DMS153 treated with DMSO at 0.1 percent for 48 hours (cell line): ENCODE results near the gene SLC7A6OS.

ENCODE experiments used
- DNase-seq: peaks from one replicate; lab custom pipeline; 2025; ENCODE audit not compliant: unreplicated experiment; lab: John Stamatoyannopoulos, UW

The SLC7A6OS gene

GRCh38 chr16:68310774-68311511, at the start of gene SLC7A6OS, which contains the start of gene PRMT7:
SLC7A6OS (minus strand) TSS chr16:68310946; CDS start chr16:68310926, 20 bp downstream.
PRMT7 (plus strand) TSS chr16:68311019; CDS start chr16:68315980, 4,961 bp downstream.
- DNase-seq = peak; percentile 85

- DNase-seq = no peak
These were observed 48.8 kb upstream of the SLC7A6OS start for GRCh38 chr16:68359398-68360191.

DNA sequence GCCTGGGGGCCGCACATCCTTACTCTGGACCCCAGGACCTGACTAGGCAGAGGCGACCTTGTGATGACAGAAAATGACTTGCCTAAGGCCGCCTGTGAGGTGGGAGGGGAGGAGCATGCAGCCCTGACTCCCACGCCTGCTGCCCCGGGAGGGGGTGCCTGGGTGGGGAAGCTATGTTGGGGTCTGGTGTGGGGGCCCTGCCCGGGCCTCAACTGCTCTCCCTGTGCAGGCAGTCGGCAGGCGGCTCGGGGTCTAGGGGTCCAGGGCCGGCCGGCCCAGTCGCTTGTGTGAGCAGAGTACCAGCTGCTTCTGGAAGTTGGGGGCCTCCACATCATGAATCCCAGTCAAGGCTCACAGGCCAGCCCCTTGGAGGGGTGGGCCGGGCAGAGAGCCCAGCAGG, 48.2 kb upstream of the SLC7A6OS start:
- DNase-seq = no peak

DNA sequence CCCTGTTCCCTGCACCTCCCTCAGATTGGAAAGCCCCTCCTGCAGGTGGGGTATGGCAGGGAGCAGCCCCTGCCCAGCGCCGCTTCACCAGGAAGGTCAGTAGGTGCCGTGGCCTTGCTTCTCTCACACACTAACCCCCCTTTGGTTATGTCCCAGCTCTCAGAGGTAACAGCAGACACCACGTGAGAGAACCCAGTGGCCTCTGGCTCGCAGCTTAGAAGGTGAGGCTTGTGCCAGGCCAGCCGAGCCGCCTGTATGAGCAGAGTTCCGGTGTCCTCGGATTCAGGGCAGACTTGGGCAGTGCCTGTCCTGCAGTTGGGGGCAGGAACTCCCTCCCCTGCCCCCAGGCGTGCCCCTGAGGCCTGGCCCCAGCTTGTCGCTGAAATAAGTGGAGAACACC, 47.2 kb upstream of the SLC7A6OS start:
- DNase-seq = no peak

- DNase-seq = no peak
These were observed 46.8 kb upstream of the SLC7A6OS start for GRCh38 chr16:68357521-68357922.

DNA sequence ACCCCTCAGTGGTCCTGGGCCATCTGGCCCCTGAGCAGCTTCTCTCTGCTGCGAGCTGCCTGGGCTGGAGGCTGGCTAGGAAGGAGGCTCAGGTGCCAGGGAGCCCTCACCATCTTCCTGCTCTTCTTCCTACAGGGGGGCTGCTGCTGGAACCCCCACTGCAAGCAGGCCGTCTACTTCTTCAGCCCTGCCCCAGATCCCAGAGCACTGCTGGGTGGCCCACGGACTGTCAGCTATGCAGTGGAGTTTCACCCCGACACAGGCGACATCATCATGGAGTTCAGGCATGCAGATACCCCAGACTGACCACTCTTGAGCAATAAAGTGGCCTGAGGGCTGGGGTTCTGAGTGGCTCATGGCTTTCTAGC, 46.2 kb upstream of the SLC7A6OS start:
- no peak for DNase-seq

DNA sequence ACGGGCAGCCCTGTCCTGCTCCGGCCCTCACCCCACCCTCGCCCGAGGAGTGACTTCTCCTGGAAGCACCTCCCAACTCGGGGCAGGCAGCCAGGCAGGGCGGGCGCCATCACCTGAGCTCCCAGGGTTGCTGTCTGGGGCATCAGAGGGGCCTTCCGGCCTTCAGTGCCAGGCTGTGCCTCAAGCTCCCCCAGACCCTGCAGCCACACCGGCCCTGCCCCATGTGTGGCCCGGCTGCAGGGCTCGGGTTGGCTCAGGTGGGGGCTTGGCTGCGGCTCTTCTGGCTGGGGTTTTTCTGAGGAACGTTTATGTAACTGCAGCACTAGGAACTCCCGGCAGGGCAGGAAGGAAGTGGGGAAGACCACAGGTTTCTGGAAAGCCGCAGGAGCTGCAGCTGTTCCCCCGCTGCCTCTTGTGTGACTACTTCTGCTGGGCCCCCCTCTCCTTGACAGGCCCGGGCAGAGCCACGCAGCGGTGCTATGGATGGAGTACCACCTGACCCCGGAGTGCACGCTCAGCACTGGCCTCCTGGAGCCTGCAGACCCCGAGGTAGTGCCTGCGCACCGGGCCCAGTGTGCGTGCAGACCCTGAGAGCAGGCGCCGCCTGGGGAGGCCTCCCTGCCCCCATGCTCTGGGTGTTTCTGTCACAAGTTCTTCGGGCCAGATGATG, 45.6 kb upstream of the SLC7A6OS start:
- DNase-seq = no peak

DNA sequence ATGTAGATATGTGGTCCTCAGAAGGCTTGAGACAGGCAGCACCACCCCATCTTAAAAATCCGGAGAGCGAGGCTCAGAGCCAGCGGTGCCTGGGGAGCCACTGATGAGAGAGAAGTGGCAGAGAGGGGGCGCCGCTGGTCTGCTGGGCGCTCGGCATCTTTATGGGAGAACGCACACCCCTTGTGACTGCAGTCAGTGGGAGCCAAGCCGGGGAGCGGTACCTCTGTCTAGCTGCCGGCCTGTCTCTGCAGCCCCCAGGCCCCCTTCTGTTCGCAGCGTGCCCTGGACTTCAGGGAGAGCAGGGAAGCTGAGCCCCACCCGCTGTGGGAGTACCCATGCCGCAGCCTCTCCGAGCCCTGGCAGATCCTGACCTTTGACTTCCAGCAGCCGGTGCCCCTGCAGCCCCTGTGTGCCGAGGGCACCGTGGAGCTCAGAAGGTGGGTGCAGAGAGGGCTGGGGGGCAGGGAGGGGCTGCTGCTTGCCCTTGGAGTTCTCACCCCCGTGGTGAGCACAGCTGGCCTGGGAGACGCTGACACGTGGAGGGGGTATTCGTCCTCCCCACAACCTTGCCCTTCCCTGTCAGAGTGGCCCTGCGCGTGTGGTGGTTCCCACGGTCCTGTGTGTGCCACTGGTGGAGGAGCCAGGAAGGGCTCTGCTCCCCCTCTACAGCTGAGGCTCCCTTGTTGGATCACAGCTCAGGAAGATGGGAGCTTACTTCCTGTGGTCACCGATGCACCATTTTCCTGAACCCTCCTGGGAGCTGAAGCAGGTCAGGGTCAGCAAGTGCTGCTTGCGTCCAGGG, 44.9 kb upstream of the SLC7A6OS start:
- DNase-seq = no peak

DNA sequence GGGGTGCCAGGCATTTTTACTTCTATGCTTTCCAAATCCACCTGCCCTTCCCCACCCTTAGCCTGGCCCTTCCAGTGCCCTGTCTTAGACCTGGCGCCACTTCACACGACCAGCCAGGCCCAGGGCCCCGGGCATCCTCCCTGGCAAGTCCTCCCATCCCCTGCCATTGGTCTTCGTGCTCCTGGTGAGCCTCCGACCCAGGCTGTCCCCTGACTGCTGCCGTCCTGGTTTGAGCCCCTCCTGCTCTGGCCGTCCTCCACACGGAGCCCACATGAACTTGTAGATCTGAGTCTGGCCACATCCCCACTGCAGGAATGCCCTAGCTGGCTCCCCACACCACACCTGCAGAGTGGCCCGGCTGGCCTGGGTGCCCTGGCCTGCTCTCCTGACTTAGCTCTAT, 44.1 kb upstream of the SLC7A6OS start:
- DNase-seq = no peak

DNA sequence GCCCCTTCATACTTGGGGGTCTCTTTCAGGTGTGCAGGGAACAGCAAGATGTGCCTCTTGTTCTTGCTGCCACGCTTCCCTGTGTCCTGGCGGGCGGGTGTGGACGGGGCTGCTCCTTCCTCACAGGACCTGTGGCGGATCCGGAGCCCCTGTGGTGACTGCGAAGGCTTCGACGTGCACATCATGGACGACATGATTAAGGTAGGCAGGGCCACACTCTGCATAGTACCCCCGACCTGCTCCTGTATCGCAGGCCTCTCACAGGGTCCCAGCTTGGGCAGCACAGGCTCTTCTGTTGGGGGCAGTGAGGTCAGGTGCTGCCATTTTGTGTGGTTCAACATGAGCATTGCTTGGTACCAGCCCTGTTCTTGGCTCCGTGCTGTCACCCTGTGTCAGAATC, 42.6 kb upstream of the SLC7A6OS start:
- DNase-seq = no peak

- peak; percentile 80 for DNase-seq
These were observed 41.3 kb upstream of the SLC7A6OS start for GRCh38 chr16:68351991-68352431.

DNA sequence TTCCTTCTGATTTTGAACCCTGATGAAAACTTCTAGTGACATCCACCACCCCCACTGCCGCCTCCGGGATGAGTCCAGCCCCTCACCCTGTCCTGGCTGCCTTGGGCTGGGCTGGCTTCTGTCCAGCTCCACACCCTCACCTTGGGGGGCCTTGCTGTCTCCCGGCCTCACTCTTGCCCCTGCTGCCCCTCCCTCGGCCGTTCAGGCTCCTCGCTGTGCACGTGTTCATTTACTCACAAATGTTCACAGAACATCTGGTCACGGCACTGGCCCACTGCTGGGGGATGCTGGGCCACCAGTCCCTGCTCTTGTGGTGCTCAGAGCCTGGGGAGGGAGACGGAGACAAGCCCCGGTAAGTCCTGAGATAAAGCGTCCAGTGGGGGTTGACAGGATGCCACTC, 40.7 kb upstream of the SLC7A6OS start:
- DNase-seq = no peak

DNA sequence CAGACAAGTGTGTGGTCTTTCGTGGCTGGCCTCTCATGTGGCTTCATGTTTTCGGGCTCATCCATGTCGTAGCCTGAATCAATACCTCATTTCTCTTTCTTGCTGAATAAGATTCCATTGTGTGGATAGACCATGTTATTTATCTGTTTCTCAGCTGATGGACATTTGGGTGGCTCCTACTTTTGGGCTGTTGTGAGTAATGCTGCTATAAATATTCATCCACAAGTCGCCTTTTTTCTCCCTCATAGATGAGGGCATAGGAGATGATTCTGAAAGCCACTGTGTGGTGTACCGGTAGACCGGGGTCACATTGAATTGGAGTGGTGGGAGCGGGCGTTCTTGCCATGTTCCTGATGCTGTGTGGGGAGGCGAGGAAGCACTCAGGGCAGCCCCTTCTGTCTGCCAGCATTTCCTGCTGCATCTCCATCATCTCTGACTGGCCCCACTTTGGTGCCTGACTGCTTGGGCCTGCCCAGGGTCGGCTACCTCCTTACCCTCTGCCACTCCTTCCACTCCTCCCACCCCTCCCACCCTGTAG, 40.1 kb upstream of the SLC7A6OS start:
- no peak for DNase-seq

GRCh38 chr16:68349838-68350410, 39.2 kb upstream of the SLC7A6OS start:
- DNase-seq = no peak

- DNase-seq = no peak
These were observed 38.1 kb upstream of the SLC7A6OS start for GRCh38 chr16:68348639-68349445.

- DNase-seq = no peak
These were observed 36.9 kb upstream of the SLC7A6OS start for GRCh38 chr16:68347605-68348004.

DNA sequence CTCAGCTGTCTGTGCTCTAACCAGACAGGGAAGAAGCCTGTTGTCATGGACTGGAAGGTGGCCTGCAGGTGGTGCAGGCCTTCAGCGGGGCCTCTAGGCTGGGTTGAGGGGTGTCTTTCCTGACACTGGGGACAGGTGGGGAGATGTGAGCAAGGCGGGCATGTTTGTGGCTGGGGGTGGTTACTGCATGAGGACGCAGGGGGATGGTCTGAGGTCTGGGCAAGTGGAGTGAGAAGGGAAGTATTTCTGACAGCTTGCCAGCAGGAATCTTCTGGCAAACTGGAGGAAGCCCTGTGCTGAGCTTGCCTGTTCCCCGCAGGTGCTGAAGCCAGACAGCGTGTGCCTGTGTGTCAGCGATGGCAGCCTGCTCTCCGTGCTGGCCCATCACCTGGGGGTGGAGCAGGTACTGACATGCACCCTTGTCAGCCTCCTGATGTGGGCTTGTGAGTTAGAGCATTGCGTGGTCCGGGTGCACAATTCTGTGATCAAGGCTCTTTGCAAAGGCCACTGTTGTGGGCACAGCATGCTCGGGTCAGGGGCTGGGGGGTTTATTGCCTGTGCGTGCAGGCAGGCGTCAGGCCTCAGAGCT, 36.2 kb upstream of the SLC7A6OS start:
- DNase-seq = no peak

DNA sequence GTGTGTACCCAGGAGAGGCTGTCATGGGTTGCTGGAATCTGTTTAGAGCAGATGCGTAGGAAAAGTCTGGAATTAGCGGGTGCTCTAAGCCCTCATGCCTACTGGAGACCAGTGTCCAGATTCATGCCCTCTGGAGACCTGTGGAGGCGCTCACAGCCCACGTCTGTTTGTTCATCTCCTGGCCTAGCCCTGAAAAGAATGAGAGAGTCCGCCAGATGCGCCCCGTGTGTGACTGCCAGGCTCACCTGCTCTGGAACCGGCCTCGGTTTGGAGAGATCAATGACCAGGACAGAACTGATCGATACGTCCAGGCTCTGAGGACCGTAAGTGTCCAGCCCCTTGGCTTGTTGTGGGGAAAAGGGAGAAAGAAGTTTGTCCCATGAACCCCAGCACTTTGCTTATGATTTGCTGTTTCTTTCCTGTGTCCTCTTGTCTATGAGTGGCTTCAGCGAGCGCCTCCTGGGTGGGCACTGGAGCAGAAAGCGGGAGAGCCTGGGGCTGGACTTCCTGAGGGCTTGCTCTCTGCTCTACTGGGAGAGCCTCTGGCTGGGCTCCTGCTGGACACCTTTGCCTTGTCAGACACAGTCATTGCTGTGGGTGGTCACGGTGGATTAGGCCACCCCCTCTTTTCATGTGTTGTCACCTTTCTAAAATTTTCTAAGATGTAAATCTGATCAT, 35.4 kb upstream of the SLC7A6OS start:
- DNase-seq = no peak
